ENCODE data around the gene PRSS16. TPM values are rescaled to one million over a fixed set of nuclear protein-coding genes. Genes with fewer than 3 reads are reported as not detected.
A peak's percentile ranks its signal among the peaks of the same experiment; 100 is the strongest.

The PRSS16 gene
- total and polyA plus RNA-seq, 9 of the 15 experiments (the other 6 are each of a cell fraction or from before 2014, with no cell fraction given), result 4.5 to 21.3 (median 12.1) TPM

- DNase-seq (ENCODE audit: extremely low read depth in 1 of 4, low spot score in 3 of 4), result peak; percentile 60 to 61 (median 60)
- in situ Hi-C loops (cut with MboI), result no loop called here
- H3K9me3 ChIP-seq (replicated peaks; ENCODE audit: control insufficient read depth, insufficient read depth, low read depth, low read length), result peaks cover 4% of the 10 kb centered on the region; the same call in 1 of the 2 replicates
- H3K4me2 ChIP-seq (ENCODE audit: insufficient read depth, low read length), result peak overlapping the region; percentile 97
- no peaks in the 10 kb centered on the region for H4K20me1 ChIP-seq (replicated peaks; ENCODE audit: control insufficient read depth, insufficient read depth, low read length)
- CTCF ChIA-PET (ENCODE audit: low intra/inter-chr PET ratio), result no interaction called here
- no peaks in the 10 kb centered on the region for H3K27me3 ChIP-seq (ENCODE audit: control insufficient read depth in 2 of 2, insufficient read depth in 2 of 2, low read length in 2 of 2)
- H2AFZ ChIP-seq (ENCODE audit: low read depth, low read length), result peak overlapping the region; percentile 88
- H3K9ac ChIP-seq (ENCODE audit: insufficient read depth in 1 of 2, low read depth in 2 of 2, low read length in 2 of 2), result peak overlapping the region; percentile 66 to 87; a peak in 3 of 4 replicates
- no peaks in the 10 kb centered on the region for H3K9me1 ChIP-seq (ENCODE audit: control insufficient read depth, insufficient read depth, low read length)
- under 1% methylated on average over 9 of the region's 9 CpGs for WGBS (ENCODE audit: insufficient coverage, low coverage, missing lambda C conversion rate)
- H3K27ac ChIP-seq (ENCODE audit: extremely low read depth, low read depth, low read length), result peak overlapping the region; percentile 44; the same call in 2 of the 3 replicates
- H3K36me3 ChIP-seq (ENCODE audit: control insufficient read depth, insufficient read depth, low read length), result no peaks in the 10 kb centered on the region
- peaks cover 4% of the 10 kb centered on the region in 2 experiments; a peak in 3 of 5 replicates for H3K4me1 ChIP-seq (replicated peaks in 1 of 2; ENCODE audit: control insufficient read depth in 2 of 2, insufficient read depth in 2 of 2, low read length in 2 of 2)
- H3K79me2 ChIP-seq (ENCODE audit: control insufficient read depth, insufficient read depth, low read length), result no peaks in the 10 kb centered on the region
- peak overlapping the region; percentile 58 for H3K4me3 ChIP-seq
- intact Hi-C loops (cut with micrococcal nuclease), result loop anchor here (2.0 kb wide), 1 partner anchor 14 kb away; no protein-coding TSS in a partner anchor
- POLR2A ChIA-PET, result interaction anchor here (0.7 to 1.1 kb wide), 3 partner anchors 17 to 147 kb away, joined by 3 to 4 read pairs (median 3); no protein-coding TSS in a partner anchor
- peak; percentile 62 for ATAC-seq
- BruUV-seq (replicated peaks), result no TSS peak
- FAIRE-seq, result no peak
- TF ChIP-seq HES1 (IDR thresholded peaks at IDR 0.05; ENCODE audit: low read depth) (0 out of 2 replicates have a peak, but pooled peaks have one; percentile 8), RBBP5 (IDR thresholded peaks at IDR 0.05; ENCODE audit: borderline replicate concordance, insufficient read depth, low read length, poor library complexity, severe bottlenecking) (peak; percentile 19), POLR2H (tag; IDR thresholded peaks at IDR 0.05; ENCODE audit: low read depth) (0 out of 2 replicates have a peak, but pooled peaks have one; percentile 44), ZNF778 (CRISPR knock-in tag; IDR thresholded peaks at IDR 0.05) (no peak), ZNF197 (CRISPR knock-in tag; IDR thresholded peaks at IDR 0.05; ENCODE audit: low read depth) (0 out of 2 replicates have a peak, but pooled peaks have one; percentile 2), GATAD2A (IDR thresholded peaks at IDR 0.05) (0 out of 2 replicates have a peak, but pooled peaks have one; percentile 7), IRF2 (CRISPR knock-in tag; IDR thresholded peaks at IDR 0.05) (no peak), ZNF384 (IDR thresholded peaks at IDR 0.05; ENCODE audit: low read depth, low read length) (peak; percentile 52; the same call in 1 of the 2 replicates), ARID1B (IDR thresholded peaks at IDR 0.05) (0 out of 2 replicates have a peak, but pooled peaks have one; percentile 8), NR0B1 (IDR thresholded peaks at IDR 0.05; ENCODE audit: partially characterized antibody) (no peak), TBL1XR1 (IDR thresholded peaks at IDR 0.05; ENCODE audit: low read length in 2 of 2) (0 out of 4 replicates have a peak, but pooled peaks of 1 of the 2 experiments have one; percentile 10)
- TF ChIP-seq, protein P1, sequence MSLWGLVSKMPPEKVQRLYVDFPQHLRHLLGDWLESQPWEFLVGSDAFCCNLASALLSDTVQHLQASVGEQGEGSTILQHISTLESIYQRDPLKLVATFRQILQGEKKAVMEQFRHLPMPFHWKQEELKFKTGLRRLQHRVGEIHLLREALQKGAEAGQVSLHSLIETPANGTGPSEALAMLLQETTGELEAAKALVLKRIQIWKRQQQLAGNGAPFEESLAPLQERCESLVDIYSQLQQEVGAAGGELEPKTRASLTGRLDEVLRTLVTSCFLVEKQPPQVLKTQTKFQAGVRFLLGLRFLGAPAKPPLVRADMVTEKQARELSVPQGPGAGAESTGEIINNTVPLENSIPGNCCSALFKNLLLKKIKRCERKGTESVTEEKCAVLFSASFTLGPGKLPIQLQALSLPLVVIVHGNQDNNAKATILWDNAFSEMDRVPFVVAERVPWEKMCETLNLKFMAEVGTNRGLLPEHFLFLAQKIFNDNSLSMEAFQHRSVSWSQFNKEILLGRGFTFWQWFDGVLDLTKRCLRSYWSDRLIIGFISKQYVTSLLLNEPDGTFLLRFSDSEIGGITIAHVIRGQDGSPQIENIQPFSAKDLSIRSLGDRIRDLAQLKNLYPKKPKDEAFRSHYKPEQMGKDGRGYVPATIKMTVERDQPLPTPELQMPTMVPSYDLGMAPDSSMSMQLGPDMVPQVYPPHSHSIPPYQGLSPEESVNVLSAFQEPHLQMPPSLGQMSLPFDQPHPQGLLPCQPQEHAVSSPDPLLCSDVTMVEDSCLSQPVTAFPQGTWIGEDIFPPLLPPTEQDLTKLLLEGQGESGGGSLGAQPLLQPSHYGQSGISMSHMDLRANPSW (CRISPR knock-in tag; IDR thresholded peaks at IDR 0.05), result no peak
Observed at GRCh38 chr6:27280540-27281000, 33.1 kb downstream of the PRSS16 start.

All from K562 (cell line).